ENCODE results near the gene SMURF2.

SMURF2 gene

DNA sequence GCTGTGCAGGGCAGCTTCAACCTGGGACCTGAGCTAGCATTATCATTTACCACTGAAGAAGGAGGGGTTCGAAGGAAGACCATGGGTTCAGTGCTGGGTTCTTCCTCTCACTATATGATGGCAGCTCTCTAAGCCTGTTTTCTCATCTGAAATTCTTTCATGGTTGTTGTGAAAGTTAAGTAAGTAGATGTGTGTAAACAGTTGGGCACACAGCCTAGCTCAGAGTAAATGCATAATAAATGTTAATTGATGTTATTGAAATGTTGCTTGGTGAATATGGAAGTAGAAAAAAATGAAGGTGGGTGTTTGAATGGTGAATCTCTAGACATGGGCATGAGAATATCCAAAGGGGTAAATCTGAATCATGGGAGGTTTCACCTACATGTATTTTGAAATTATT, 146.3 kb downstream of the SMURF2 start:
- DNase-seq (ENCODE audit: low read depth), result no peak
- H3K4me3 ChIP-seq (ENCODE audit: control insufficient read depth, low read depth, low read length), result no peak overlapping the region
- TF ChIP-seq, protein P1, sequence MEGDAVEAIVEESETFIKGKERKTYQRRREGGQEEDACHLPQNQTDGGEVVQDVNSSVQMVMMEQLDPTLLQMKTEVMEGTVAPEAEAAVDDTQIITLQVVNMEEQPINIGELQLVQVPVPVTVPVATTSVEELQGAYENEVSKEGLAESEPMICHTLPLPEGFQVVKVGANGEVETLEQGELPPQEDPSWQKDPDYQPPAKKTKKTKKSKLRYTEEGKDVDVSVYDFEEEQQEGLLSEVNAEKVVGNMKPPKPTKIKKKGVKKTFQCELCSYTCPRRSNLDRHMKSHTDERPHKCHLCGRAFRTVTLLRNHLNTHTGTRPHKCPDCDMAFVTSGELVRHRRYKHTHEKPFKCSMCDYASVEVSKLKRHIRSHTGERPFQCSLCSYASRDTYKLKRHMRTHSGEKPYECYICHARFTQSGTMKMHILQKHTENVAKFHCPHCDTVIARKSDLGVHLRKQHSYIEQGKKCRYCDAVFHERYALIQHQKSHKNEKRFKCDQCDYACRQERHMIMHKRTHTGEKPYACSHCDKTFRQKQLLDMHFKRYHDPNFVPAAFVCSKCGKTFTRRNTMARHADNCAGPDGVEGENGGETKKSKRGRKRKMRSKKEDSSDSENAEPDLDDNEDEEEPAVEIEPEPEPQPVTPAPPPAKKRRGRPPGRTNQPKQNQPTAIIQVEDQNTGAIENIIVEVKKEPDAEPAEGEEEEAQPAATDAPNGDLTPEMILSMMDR (IDR thresholded peaks at IDR 0.05; ENCODE audit: control insufficient read depth, insufficient read depth, low read depth, low read length, missing control alignments), result no peak

DNA sequence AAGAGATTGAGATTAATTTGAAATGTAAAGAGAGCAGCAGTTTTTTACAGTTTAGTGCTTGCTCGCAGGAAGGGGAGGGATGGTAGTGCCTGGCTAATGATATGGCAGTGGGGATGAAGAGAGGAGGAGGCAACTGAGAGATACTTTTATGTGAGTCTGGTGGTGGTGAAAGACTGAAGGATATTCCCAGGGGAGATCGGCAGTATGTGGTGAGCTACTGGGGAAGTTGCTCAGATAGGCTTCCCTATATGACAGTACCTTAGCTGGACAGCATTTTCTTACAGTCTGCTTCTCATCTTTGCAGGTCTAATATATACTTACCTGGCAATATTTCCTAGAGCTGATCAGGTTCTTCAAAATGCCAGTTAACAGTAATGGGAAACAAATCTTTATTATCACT, 146.7 kb downstream of the SMURF2 start:
- H3K4me3 ChIP-seq (ENCODE audit: control insufficient read depth, low read depth, low read length), result no peak overlapping the region
- no peak for DNase-seq (ENCODE audit: low read depth)
- TF ChIP-seq, protein P1 (IDR thresholded peaks at IDR 0.05; ENCODE audit: control insufficient read depth, insufficient read depth, low read depth, low read length, missing control alignments), result no peak

DNA sequence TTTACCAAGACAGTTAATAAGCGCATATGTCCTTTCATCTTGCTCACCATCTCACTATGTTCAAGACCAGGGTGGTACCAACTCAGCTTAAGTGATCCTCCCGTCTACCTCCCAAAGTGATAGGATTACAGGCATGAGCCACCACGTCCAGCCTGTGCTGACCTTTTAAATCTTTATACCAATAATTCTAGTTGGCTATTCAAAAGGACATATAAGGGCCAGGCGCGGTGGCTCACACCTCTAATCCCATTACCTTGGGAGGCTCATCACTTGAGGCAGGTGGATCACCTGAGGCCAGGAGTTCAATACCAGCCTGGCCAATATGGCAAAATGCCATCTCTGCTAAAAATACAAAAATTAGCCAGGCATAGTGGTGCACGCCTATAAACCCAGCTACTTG, 152.9 kb downstream of the SMURF2 start:
- TF ChIP-seq, protein P1 (IDR thresholded peaks at IDR 0.05; ENCODE audit: control insufficient read depth, insufficient read depth, low read depth, low read length, missing control alignments), result no peak
- H3K4me3 ChIP-seq (ENCODE audit: control insufficient read depth, low read depth, low read length), result no peak overlapping the region
- no peak for DNase-seq (ENCODE audit: low read depth)

DNA sequence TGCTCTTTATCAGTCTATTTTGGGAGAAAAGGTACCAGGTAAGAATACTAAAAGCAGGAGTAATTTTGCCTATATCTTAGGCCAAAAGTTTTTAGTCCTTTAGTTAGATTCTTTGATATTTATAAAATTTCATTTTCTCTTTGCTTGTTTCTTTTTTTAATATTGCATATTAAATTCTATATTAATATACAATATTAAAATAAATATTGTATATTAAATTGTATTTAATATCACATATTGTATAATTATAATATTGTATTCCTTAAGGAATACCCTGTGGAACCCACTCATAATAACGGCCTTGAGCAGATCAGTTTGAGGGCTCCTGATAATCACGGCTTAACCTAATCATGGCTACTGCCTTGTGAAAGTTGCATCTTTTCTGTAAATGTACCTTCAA, 153.4 kb downstream of the SMURF2 start:
- TF ChIP-seq, protein P1 (IDR thresholded peaks at IDR 0.05; ENCODE audit: control insufficient read depth, insufficient read depth, low read depth, low read length, missing control alignments), result no peak
- no peak for DNase-seq (ENCODE audit: low read depth)
- H3K4me3 ChIP-seq (ENCODE audit: control insufficient read depth, low read depth, low read length), result peak overlapping the region; percentile 97; the same call in 1 of the 2 replicates

DNA sequence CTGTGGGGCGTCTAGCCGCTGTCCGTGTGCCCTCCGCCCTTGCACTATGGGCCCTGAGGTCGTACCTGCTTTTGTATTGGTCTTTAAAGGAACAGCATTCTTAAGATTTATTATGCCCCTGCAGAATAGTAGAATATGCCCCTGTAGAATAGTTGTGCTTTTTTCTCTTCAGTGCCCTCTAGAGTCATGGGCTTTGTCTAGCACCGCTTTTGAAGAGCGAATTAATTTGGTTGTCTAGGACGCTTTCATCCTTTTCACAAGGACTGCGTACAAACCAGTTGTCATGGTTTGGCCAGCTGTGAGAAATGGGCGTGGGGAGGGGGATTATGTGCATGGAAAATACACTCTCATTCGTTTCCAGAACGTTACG, 154.7 kb downstream of the SMURF2 start:
- TF ChIP-seq, protein P1 (IDR thresholded peaks at IDR 0.05; ENCODE audit: control insufficient read depth, insufficient read depth, low read depth, low read length, missing control alignments), result peak; percentile 53
- peak; percentile 43 for DNase-seq (ENCODE audit: low read depth)

DNA sequence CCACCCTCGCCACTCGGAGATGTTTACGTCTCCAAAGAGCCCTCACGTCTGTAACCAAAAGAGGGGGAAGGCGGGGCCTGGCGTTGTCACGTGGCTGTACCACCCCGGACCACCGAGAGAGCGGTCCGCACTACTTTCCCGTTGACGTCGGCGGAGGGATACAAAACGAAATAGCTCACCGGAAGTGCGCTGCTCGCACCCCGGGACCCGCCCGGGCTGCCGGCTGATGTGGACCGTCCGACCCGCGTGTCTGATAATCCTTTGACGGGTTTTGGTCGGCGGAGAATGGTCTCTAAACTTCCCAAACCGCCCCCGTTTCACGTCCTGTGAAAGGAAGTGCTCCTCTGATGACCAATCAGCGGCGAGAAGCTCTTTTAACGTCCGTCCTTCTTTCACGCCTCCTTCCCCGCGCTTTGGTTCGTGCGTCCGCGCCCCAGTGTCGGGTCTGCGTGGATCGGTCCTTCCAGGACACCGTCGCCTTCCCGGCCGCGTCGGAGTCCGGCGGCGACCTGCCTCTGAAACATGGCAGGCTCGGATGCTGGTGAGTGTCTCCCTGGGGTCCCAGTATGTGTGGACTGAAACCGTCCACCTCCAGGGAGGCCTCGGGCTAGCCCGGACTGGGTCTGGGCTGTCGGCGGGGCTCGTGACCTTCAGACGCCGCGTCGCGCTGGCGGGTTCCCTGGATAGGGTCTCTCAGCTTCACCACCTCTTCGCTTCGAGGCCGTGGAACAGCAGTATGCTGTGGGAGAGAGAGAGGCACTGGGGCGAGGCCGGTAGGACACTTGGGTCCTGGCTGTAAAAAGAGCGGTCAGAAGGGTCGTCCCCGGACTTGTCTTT, 155.3 kb downstream of the SMURF2 start, which contains the start of gene CEP95:
Gene CEP95, plus strand, starts transcription at position 402 of the 837 bp plus-strand sequence. Its CDS starts 121 bp downstream, at position 523.
- peak within 1 kb of the TSS; percentile 97 for H3K4me3 ChIP-seq (ENCODE audit: control insufficient read depth, low read depth, low read length)
- TF ChIP-seq, protein P1 (IDR thresholded peaks at IDR 0.05; ENCODE audit: control insufficient read depth, insufficient read depth, low read depth, low read length, missing control alignments), result no peak
- DNase-seq (ENCODE audit: low read depth), result peak; percentile 98

More for the DNA sequence above, 154.7 kb downstream of the SMURF2 start:
- H3K4me3 ChIP-seq (ENCODE audit: control insufficient read depth, low read depth, low read length), result peak overlapping the region; percentile 97
